Parathyroid adenoma (tissue), 2 donors: ENCODE results near the gene PLEKHA6.

Source experiments
- H2AFZ ChIP-seq: fragments of 300-600 bp; sonication (generic); one replicate; pipeline ENCODE4 v1.7.0; 2017; ENCODE audit warnings: antibody characterized with exemption, mild to moderate bottlenecking
- H3K27ac ChIP-seq: fragments of 300-600 bp; sonication (generic); one replicate; pipeline ENCODE4 v1.7.0; 2017
- H3K27me3 ChIP-seq: fragments of 300-600 bp; sonication (generic); one replicate; pipeline ENCODE4 v1.7.0; 2017; ENCODE audit warnings: low read length; ENCODE audit not compliant: control insufficient read depth, insufficient read depth
- H3K36me3 ChIP-seq: fragments of 300-600 bp; sonication (generic); one replicate; pipeline ENCODE4 v1.7.0; 2017; ENCODE audit warnings: low read length; ENCODE audit not compliant: control insufficient read depth, insufficient read depth
- H3K4me1 ChIP-seq: fragments of 300-600 bp; sonication (generic); one replicate; pipeline ENCODE4 v1.7.0; 2017; ENCODE audit warnings: control low read depth
- H3K4me2 ChIP-seq: fragments of 300-600 bp; sonication (generic); one replicate; pipeline ENCODE4 v1.7.0; 2017; ENCODE audit warnings: low read length
- H3K4me3 ChIP-seq: fragments of 300-600 bp; sonication (generic); one replicate; pipeline ENCODE4 v1.7.0; 2017; ENCODE audit warnings: low read depth, low read length
- H3K79me2 ChIP-seq: fragments of 300-600 bp; sonication (generic); one replicate; pipeline ENCODE4 v1.7.0; 2017; ENCODE audit warnings: control low read depth
- H3K9ac ChIP-seq: fragments of 300-600 bp; sonication (generic); one replicate; pipeline ENCODE4 v1.7.0; 2017; ENCODE audit warnings: mild to moderate bottlenecking
- H3K9me3 ChIP-seq: fragments of 300-600 bp; sonication (generic); one replicate; pipeline ENCODE4 v1.7.0; 2017; ENCODE audit warnings: low read length; ENCODE audit not compliant: control insufficient read depth
- CTCF ChIP-seq: fragments of 300-600 bp; sonication (generic); IDR thresholded peaks from one replicate; pipeline ENCODE4 v1.7.0; 2017; ENCODE audit warnings: antibody characterized with exemption, mild to moderate bottlenecking
- donor health status: primary hyperparathyroidism.

Gene PLEKHA6

DNA sequence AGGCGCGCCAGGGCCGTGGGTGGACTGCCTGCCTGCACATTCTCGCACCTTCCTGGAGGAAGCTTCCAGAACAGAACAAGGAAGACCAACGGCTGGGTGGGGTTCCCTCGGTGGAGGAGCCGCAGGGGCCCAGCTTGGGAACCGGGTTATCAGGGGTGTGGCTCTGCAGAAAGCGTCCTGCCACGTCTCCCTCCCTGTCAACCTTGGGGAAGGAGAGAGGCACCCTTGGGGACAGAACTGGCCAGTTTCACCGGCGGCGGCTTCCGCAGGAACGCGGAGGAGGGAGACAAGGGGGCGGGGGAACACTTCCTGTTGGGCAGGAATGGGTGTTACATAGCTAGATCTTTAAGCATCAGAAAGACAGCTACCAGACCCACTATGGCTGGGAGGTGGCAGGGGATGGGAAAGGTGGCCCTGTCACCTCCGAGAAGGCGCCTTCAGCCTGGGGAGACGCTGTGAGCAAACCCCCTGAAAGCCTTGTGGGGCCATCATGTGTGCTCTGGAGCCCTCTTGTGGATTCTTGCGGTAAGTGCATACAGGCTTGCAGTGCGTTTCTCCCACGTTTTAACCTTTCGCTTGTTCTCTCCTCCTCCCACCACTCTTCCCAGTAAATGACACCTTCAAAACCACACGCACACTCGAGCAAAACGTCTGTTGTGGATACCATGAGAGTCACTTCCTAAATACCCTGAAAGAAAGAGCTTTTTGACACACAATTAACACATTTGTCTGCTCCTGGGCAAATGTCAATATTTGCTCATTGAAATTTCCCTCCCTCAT, 3.8 kb upstream of the PLEKHA6 start:
- Histone ChIP-seq H3K36me3 (no peaks in the 10 kb centered on the region), H3K79me2 (no peaks in the 10 kb centered on the region), H3K4me1 (no peaks in the 10 kb centered on the region), H2AFZ (peak overlapping the region; percentile 65), H3K27ac (no peak overlapping the region), H3K9me3 (no peaks in the 10 kb centered on the region), H3K4me2 (peak overlapping the region; percentile 78), H3K9ac (no peak overlapping the region), H3K27me3 (no peaks in the 10 kb centered on the region), H3K4me3 (peak overlapping the region; percentile 58)
- TF ChIP-seq CTCF: peak; percentile 86

DNA sequence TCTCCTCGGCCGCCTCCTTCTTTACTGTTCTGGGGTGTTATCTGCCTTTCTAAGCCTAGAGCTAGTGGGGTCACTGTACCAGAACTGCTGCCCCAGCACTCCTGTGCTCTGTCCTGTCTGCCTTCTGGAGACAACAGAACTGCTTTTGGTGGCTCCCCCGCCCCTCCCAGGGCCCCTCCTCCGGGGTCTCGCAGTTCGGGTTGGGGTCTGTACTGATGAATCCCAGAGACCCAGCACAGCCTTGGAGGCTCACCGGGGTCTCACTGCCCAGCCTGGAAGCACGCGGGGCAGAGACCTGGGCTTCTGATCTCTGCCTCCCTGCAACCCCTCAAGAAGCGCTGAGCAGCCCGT, 3.2 kb upstream of the PLEKHA6 start:
- peak overlapping the region; percentile 58 for H3K4me3 ChIP-seq
- H3K36me3 ChIP-seq: no peaks in the 10 kb centered on the region
- H2AFZ ChIP-seq: peak overlapping the region; percentile 65
- H3K4me1 ChIP-seq: no peaks in the 10 kb centered on the region
- H3K79me2 ChIP-seq: no peaks in the 10 kb centered on the region
- no peaks in the 10 kb centered on the region for H3K9me3 ChIP-seq
- no peaks in the 10 kb centered on the region for H3K27me3 ChIP-seq
- TF ChIP-seq CTCF: no peak
- H3K9ac ChIP-seq: no peak overlapping the region
- no peak overlapping the region for H3K27ac ChIP-seq
- peak overlapping the region; percentile 78 for H3K4me2 ChIP-seq

DNA sequence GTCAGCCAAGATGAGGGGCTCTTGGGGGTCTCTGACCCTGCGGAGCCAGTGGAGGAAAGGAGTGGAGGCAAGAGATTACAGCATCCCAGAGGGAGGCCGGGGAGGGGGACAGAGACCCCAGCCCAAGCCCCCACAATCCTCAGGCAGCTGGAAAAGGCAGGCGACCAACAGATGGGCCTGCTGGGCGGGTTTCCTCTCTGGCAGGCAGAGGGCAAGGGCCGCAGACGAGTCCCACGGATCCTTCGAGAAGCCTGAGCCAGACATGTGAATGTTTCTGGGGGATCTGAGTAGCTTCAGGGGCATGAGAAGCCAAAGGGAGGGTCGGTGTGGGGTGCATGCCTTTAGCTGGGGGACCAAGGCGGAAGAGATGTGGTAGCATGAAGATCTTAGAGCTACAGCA, 2.1 kb upstream of the PLEKHA6 start:
- Histone ChIP-seq H2AFZ (no peak overlapping the region), H3K79me2 (no peaks in the 10 kb centered on the region), H3K9ac (no peak overlapping the region), H3K27me3 (no peaks in the 10 kb centered on the region), H3K4me1 (no peaks in the 10 kb centered on the region), H3K36me3 (no peaks in the 10 kb centered on the region), H3K27ac (no peak overlapping the region), H3K9me3 (no peaks in the 10 kb centered on the region), H3K4me2 (no peak overlapping the region), H3K4me3 (no peak overlapping the region)
- TF ChIP-seq CTCF: no peak

DNA sequence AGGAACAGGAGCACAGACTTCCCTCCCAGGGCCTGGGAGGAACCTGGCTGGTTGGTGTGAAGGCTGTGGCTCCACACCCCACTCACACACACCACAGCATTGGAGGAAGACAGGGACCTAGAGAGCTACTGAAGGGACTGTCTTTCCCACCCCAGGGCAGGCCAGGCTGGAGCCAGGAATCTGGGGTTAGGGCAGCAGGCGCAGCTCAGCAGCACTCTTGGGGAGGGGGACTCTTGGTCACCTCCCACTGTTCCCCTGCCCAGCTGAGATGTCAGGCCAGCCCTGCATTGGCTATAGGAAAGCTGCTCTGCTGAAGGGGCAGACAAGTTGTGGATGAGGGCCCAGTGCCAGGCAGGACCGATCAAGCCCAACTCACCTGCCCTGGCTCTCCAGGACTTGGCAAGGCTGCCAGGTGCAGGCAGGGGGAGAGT, 1.6 kb upstream of the PLEKHA6 start:
- no peak overlapping the region for H3K4me2 ChIP-seq
- H3K9ac ChIP-seq: no peak overlapping the region
- no peak overlapping the region for H3K4me3 ChIP-seq
- no peaks in the 10 kb centered on the region for H3K79me2 ChIP-seq
- no peaks in the 10 kb centered on the region for H3K9me3 ChIP-seq
- TF ChIP-seq CTCF: no peak
- no peaks in the 10 kb centered on the region for H3K36me3 ChIP-seq
- no peaks in the 10 kb centered on the region for H3K27me3 ChIP-seq
- H3K4me1 ChIP-seq: no peaks in the 10 kb centered on the region
- no peak overlapping the region for H3K27ac ChIP-seq
- H2AFZ ChIP-seq: no peak overlapping the region

GRCh38 chr1:204360314-204360713, 585 bp upstream of the PLEKHA6 start:
- Histone ChIP-seq H3K9ac (no peak overlapping the region), H3K4me3 (no peak overlapping the region), H2AFZ (no peak overlapping the region), H3K4me1 (no peaks in the 10 kb centered on the region), H3K4me2 (no peak overlapping the region), H3K36me3 (no peaks in the 10 kb centered on the region), H3K9me3 (no peaks in the 10 kb centered on the region), H3K27ac (no peak overlapping the region), H3K79me2 (no peaks in the 10 kb centered on the region), H3K27me3 (no peaks in the 10 kb centered on the region)
- no peak for TF ChIP-seq CTCF
